ENCODE measurements around the gene APEH.

Gene APEH

GRCh38 chr3:49667701-49668413, 6.3 kb upstream of the APEH start:
- WGBS, 2 experiments, result 93% methylated on average over 25 of the region's 25 CpGs
- Histone ChIP-seq H3K4me1 (ENCODE audit: control insufficient read depth, insufficient read depth, low read length) (peaks cover 19% of the 10 kb centered on the region), H3K4me3 (ENCODE audit: insufficient read depth, low read depth, low read length) (no peak overlapping the region), H3K27ac (ENCODE audit: insufficient read depth, low read depth, low read length, poor library complexity, severe bottlenecking) (no peak overlapping the region), H3K9me3 (ENCODE audit: control insufficient read depth, low read length) (no peaks in the 10 kb centered on the region), H3K36me3 (ENCODE audit: control insufficient read depth, insufficient read depth, low read length) (no peaks in the 10 kb centered on the region), H3K27me3 (ENCODE audit: control insufficient read depth, insufficient read depth, low read length, poor library complexity, severe bottlenecking) (no peaks in the 10 kb centered on the region)

GRCh38 chr3:49668414-49668797, 5.7 kb upstream of the APEH start:
- Histone ChIP-seq H3K4me3 (ENCODE audit: insufficient read depth, low read depth, low read length) (no peak overlapping the region), H3K4me1 (ENCODE audit: control insufficient read depth, insufficient read depth, low read length) (peaks cover 23% of the 10 kb centered on the region), H3K36me3 (ENCODE audit: control insufficient read depth, insufficient read depth, low read length) (no peaks in the 10 kb centered on the region), H3K27me3 (ENCODE audit: control insufficient read depth, insufficient read depth, low read length, poor library complexity, severe bottlenecking) (no peaks in the 10 kb centered on the region), H3K9me3 (ENCODE audit: control insufficient read depth, low read length) (no peaks in the 10 kb centered on the region), H3K27ac (ENCODE audit: insufficient read depth, low read depth, low read length, poor library complexity, severe bottlenecking) (no peak overlapping the region)
- WGBS, 2 experiments, result 77 to 84% methylated on average over 5 of the region's 5 CpGs

- Histone ChIP-seq H3K27me3 (ENCODE audit: control insufficient read depth, insufficient read depth, low read length, poor library complexity, severe bottlenecking) (no peaks in the 10 kb centered on the region), H3K36me3 (ENCODE audit: control insufficient read depth, insufficient read depth, low read length) (no peaks in the 10 kb centered on the region), H3K9me3 (ENCODE audit: control insufficient read depth, low read length) (no peaks in the 10 kb centered on the region), H3K4me3 (ENCODE audit: insufficient read depth, low read depth, low read length) (no peak overlapping the region), H3K4me1 (ENCODE audit: control insufficient read depth, insufficient read depth, low read length) (peaks cover 22% of the 10 kb centered on the region), H3K27ac (ENCODE audit: insufficient read depth, low read depth, low read length, poor library complexity, severe bottlenecking) (no peak overlapping the region)
- 89 to 90% methylated on average over 5 of the region's 5 CpGs for WGBS, 2 experiments
Observed at GRCh38 chr3:49668861-49669260, 5.3 kb upstream of the APEH start.

GRCh38 chr3:49669352-49669751, 4.8 kb upstream of the APEH start:
- 95 to 96% methylated on average over 3 of the region's 3 CpGs for WGBS, 2 experiments
- Histone ChIP-seq H3K4me1 (ENCODE audit: control insufficient read depth, insufficient read depth, low read length) (peaks cover 18% of the 10 kb centered on the region), H3K27ac (ENCODE audit: insufficient read depth, low read depth, low read length, poor library complexity, severe bottlenecking) (no peak overlapping the region), H3K27me3 (ENCODE audit: control insufficient read depth, insufficient read depth, low read length, poor library complexity, severe bottlenecking) (no peaks in the 10 kb centered on the region), H3K9me3 (ENCODE audit: control insufficient read depth, low read length) (no peaks in the 10 kb centered on the region), H3K4me3 (ENCODE audit: insufficient read depth, low read depth, low read length) (no peak overlapping the region), H3K36me3 (ENCODE audit: control insufficient read depth, insufficient read depth, low read length) (no peaks in the 10 kb centered on the region)

- Histone ChIP-seq H3K27me3 (ENCODE audit: control insufficient read depth, insufficient read depth, low read length, poor library complexity, severe bottlenecking) (no peaks in the 10 kb centered on the region), H3K27ac (ENCODE audit: insufficient read depth, low read depth, low read length, poor library complexity, severe bottlenecking) (no peak overlapping the region), H3K4me3 (ENCODE audit: insufficient read depth, low read depth, low read length) (no peak overlapping the region), H3K36me3 (ENCODE audit: control insufficient read depth, insufficient read depth, low read length) (peaks cover 2% of the 10 kb centered on the region), H3K4me1 (ENCODE audit: control insufficient read depth, insufficient read depth, low read length) (peaks cover 18% of the 10 kb centered on the region), H3K9me3 (ENCODE audit: control insufficient read depth, low read length) (no peaks in the 10 kb centered on the region)
- WGBS, 2 experiments, result 62 to 67% methylated on average over 6 of the region's 6 CpGs
Observed at GRCh38 chr3:49670940-49671290, 3.2 kb upstream of the APEH start.

- H3K27me3 ChIP-seq (ENCODE audit: control insufficient read depth, insufficient read depth, low read length, poor library complexity, severe bottlenecking), result no peaks in the 10 kb centered on the region
- H3K4me1 ChIP-seq (ENCODE audit: control insufficient read depth, insufficient read depth, low read length), result peaks cover 18% of the 10 kb centered on the region
- 59 to 61% methylated on average over 11 of the region's 11 CpGs for WGBS, 2 experiments
Observed at GRCh38 chr3:49671291-49672288, 2.6 kb upstream of the APEH start.

GRCh38 chr3:49673121-49673714, 933 bp upstream of the APEH start:
- WGBS, 2 experiments, result 19 to 22% methylated on average over 17 of the region's 17 CpGs
- Histone ChIP-seq H3K9me3 (ENCODE audit: control insufficient read depth, low read length) (no peaks in the 10 kb centered on the region), H3K4me1 (ENCODE audit: control insufficient read depth, insufficient read depth, low read length) (peaks cover 12% of the 10 kb centered on the region), H3K27me3 (ENCODE audit: control insufficient read depth, insufficient read depth, low read length, poor library complexity, severe bottlenecking) (no peaks in the 10 kb centered on the region), H3K27ac (ENCODE audit: insufficient read depth, low read depth, low read length, poor library complexity, severe bottlenecking) (peak overlapping the region; percentile 85), H3K4me3 (ENCODE audit: insufficient read depth, low read depth, low read length) (peak overlapping the region; percentile 81), H3K36me3 (ENCODE audit: control insufficient read depth, insufficient read depth, low read length) (peaks cover 13% of the 10 kb centered on the region)

More at GRCh38 chr3:49671291-49672288, 2.6 kb upstream of the APEH start:
- H3K4me3 ChIP-seq (ENCODE audit: insufficient read depth, low read depth, low read length), result no peak overlapping the region
- H3K36me3 ChIP-seq (ENCODE audit: control insufficient read depth, insufficient read depth, low read length), result peaks cover 7% of the 10 kb centered on the region
- H3K9me3 ChIP-seq (ENCODE audit: control insufficient read depth, low read length), result no peaks in the 10 kb centered on the region
- peak overlapping the region; percentile 8 for H3K27ac ChIP-seq (ENCODE audit: insufficient read depth, low read depth, low read length, poor library complexity, severe bottlenecking)

GRCh38 chr3:49674497-49674983, 389 bp downstream of the APEH start:
- Histone ChIP-seq H3K27ac (ENCODE audit: insufficient read depth, low read depth, low read length, poor library complexity, severe bottlenecking) (no peak overlapping the region), H3K4me3 (ENCODE audit: insufficient read depth, low read depth, low read length) (peak overlapping the region; percentile 81), H3K27me3 (ENCODE audit: control insufficient read depth, insufficient read depth, low read length, poor library complexity, severe bottlenecking) (no peaks in the 10 kb centered on the region), H3K36me3 (ENCODE audit: control insufficient read depth, insufficient read depth, low read length) (peaks cover 26% of the 10 kb centered on the region), H3K4me1 (ENCODE audit: control insufficient read depth, insufficient read depth, low read length) (peaks cover 12% of the 10 kb centered on the region), H3K9me3 (ENCODE audit: control insufficient read depth, low read length) (no peaks in the 10 kb centered on the region)
- WGBS, 2 experiments, result 4 to 5% methylated on average over 34 of the region's 34 CpGs

- Histone ChIP-seq H3K36me3 (ENCODE audit: control insufficient read depth, insufficient read depth, low read length) (peaks cover 31% of the 10 kb centered on the region), H3K27me3 (ENCODE audit: control insufficient read depth, insufficient read depth, low read length, poor library complexity, severe bottlenecking) (no peaks in the 10 kb centered on the region), H3K4me3 (ENCODE audit: insufficient read depth, low read depth, low read length) (no peak overlapping the region), H3K9me3 (ENCODE audit: control insufficient read depth, low read length) (no peaks in the 10 kb centered on the region), H3K4me1 (ENCODE audit: control insufficient read depth, insufficient read depth, low read length) (peaks cover 12% of the 10 kb centered on the region), H3K27ac (ENCODE audit: insufficient read depth, low read depth, low read length, poor library complexity, severe bottlenecking) (no peak overlapping the region)
- WGBS, 2 experiments, result 94 to 95% methylated on average over 11 of the region's 11 CpGs
Observed at GRCh38 chr3:49675912-49676311, 1.8 kb downstream of the APEH start.
